ENCODE data around the gene WDSUB1.

DNA sequence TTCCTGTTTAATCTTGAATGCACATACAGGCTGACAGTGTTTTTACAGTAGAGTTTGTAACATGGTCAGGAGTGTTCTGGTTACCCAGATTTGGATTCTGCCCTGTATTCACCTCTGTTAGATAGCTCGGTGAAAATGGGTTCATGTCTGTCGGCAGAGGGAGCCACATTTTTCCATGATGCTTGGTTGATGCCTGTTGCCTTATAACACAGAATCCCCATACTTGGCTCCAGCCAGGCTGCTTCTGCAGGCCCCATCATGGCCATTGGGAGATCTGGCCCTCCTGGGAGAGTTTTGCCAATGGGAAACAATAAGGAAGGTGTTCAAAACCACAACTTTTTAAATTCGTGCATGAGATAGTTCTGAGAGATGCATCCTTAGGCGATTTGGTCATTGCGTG lies 78.1 kb downstream of the WDSUB1 start:
- TF ChIP-seq CTCF (IDR thresholded peaks at IDR 0.05; ENCODE audit: poor library complexity) (no peak), EZH2 (IDR thresholded peaks at IDR 0.05; ENCODE audit: borderline replicate concordance) (no peak)
